A549 (cell line): ENCODE measurements around the gene TBC1D14.

Experiments used
- CTCF ChIP-seq: fragments of >200 bp; sonication (Bioruptor Twin); formaldehyde crosslinking; IDR thresholded peaks from 3 replicates; pipeline ENCODE4 v1.5.1; 2016
- FOSL2 ChIP-seq, 2 experiments: fragments of 450-650 bp in 1 of 2; fragments of >200 bp in 1 of 2; sonication (Bioruptor Twin) in 1 of 2; formaldehyde crosslinking; IDR thresholded peaks; 2 replicates each; pipeline versions ENCODE4 v1.5.0 to v1.6.1; 2016 to 2020; ENCODE audit warnings: mild to moderate bottlenecking in 1 of 2, moderate library complexity in 1 of 2
- KDM1A ChIP-seq: fragments of 200-600 bp; sonication (generic); IDR thresholded peaks from 2 replicates; pipeline ENCODE4 v1.6.1; 2016; ENCODE audit warnings: low read depth, mild to moderate bottlenecking
- NPAS2 ChIP-seq: fragments of 250-450 bp; sonication (Bioruptor Pico); IDR thresholded peaks from 2 replicates; pipeline ENCODE4 v1.8.0; 2022; ENCODE audit warnings: mild to moderate bottlenecking, moderate library complexity, borderline replicate concordance
- POLR2A ChIP-seq: IDR thresholded peaks from 2 replicates; pipeline ENCODE4 v1.6.1; 2012; ENCODE audit warnings: mild to moderate bottlenecking, low read length
- RAD21 ChIP-seq, 2 experiments: fragments of >200 bp in 1 of 2; sonication (Bioruptor Twin) in 1 of 2; formaldehyde crosslinking in 1 of 2; IDR thresholded peaks in 1 of 2; conservative IDR thresholded peaks in 1 of 2; 2 replicates in 1 of 2; 3 replicates in 1 of 2; pipeline ENCODE4 v1.6.1; 2012 to 2018; ENCODE audit warnings: inconsistent platforms in 1 of 2
- RARB ChIP-seq: fragments of 250-450 bp; sonication (Bioruptor Pico); IDR thresholded peaks from 2 replicates; pipeline ENCODE4 v1.8.0; 2021; ENCODE audit warnings: mild to moderate bottlenecking, moderate library complexity

- TF ChIP-seq CTCF (no peak), RAD21 (conservative IDR thresholded peaks at IDR 0.05 in 1 of 2, IDR thresholded peaks at IDR 0.05 in 1 of 2) (no peak), RARB (CRISPR knock-in tag) (no peak), FOSL2 (IDR thresholded peaks at IDR 0.05) (no peak), FOSL2 (CRISPR knock-in tag; IDR thresholded peaks at IDR 0.05) (no peak), NPAS2 (CRISPR knock-in tag) (no peak), POLR2A (no peak), KDM1A (no peak)
These were observed 49.6 kb downstream of the TBC1D14 start for GRCh38 chr4:6959261-6959660.
